ENCODE results near the gene DNM1L. TPM values are rescaled to one million over a fixed set of nuclear protein-coding genes. Genes with fewer than 3 reads are reported as not detected.

The DNM1L gene
- total RNA-seq, 2 experiments from 2014 or later: 67.1 to 68.5 TPM

- CTCF ChIA-PET: interaction anchor here (0.9 to 3.9 kb wide), 16 partner anchors 10 to 1265 kb away, joined by 3 to 56 read pairs (median 4); partner anchors contain the start of gene ALG10
- Mint-ChIP-seq H3K36me3 (ENCODE audit: low read depth) (peaks cover 12% of the 10 kb centered on the region), H3K9me3 (ENCODE audit: low read depth) (no peaks in the 10 kb centered on the region), H3K4me1 (peaks cover 20% of the 10 kb centered on the region), H3K27me3 (no peaks in the 10 kb centered on the region), H3K4me3 (peak overlapping the region; percentile 88), H3K27ac (peak overlapping the region; percentile 95)
- no peak for ATAC-seq
- intact Hi-C loops (cut with DNase I, micrococcal nuclease): loop anchor here (1.0 to 10.0 kb wide), 6 partner anchors 163 to 1462 kb away; no protein-coding TSS in a partner anchor
- POLR2A ChIA-PET: interaction anchor here (0.6 kb wide), 1 partner anchor 16 kb away, joined by 3 read pairs; no protein-coding TSS in a partner anchor
- DNase-seq: no peak
These were observed 77.5 kb downstream of the DNM1L start for GRCh38 chr12:32756476-32757066.

GRCh38 chr12:32757157-32757556 is 78.1 kb downstream of the DNM1L start:
- ChIA-PET CTCF (interaction anchor here (1.0 to 3.9 kb wide), 3 partner anchors 10 to 1264 kb away, joined by 3 to 56 read pairs (median 20); partner anchors contain the start of gene ALG10), POLR2A (no interaction called here)
- Mint-ChIP-seq H3K36me3 (ENCODE audit: low read depth) (peaks cover 12% of the 10 kb centered on the region), H3K27ac (no peak overlapping the region), H3K9me3 (ENCODE audit: low read depth) (no peaks in the 10 kb centered on the region), H3K4me1 (peaks cover 20% of the 10 kb centered on the region), H3K4me3 (no peak overlapping the region), H3K27me3 (no peaks in the 10 kb centered on the region)
- intact Hi-C loops (cut with DNase I, micrococcal nuclease): loop anchor here (5.0 to 10.0 kb wide), 3 partner anchors 1012 to 1460 kb away; no protein-coding TSS in a partner anchor
- DNase-seq: no peak
- ATAC-seq: no peak

GRCh38 chr12:32761716-32762115 is 82.6 kb downstream of the DNM1L start:
- ChIA-PET CTCF (interaction anchor here (1.1 to 1.3 kb wide), 2 partner anchors 31 to 363 kb away, joined by 4 to 5 read pairs; partner anchors contain the start of gene FGD4), POLR2A (no interaction called here)

GRCh38 chr12:32765906-32766305 is 86.8 kb downstream of the DNM1L start:
- ChIA-PET CTCF (no interaction called here), POLR2A (no interaction called here)
- H3K27ac Mint-ChIP-seq: no peak overlapping the region
- no peak overlapping the region for H3K4me3 Mint-ChIP-seq
- DNase-seq (no peak), ATAC-seq (no peak)
- H3K9me3 Mint-ChIP-seq (ENCODE audit: low read depth): no peaks in the 10 kb centered on the region
- H3K36me3 Mint-ChIP-seq (ENCODE audit: low read depth): no peaks in the 10 kb centered on the region
- no peaks in the 10 kb centered on the region for H3K4me1 Mint-ChIP-seq
- H3K27me3 Mint-ChIP-seq: peaks cover 14% of the 10 kb centered on the region
- intact Hi-C loops (cut with DNase I, micrococcal nuclease): no loop called here

More at GRCh38 chr12:32761716-32762115, 82.6 kb downstream of the DNM1L start:
- no peaks in the 10 kb centered on the region for H3K4me1 Mint-ChIP-seq
- no peak overlapping the region for H3K4me3 Mint-ChIP-seq
- ATAC-seq: no peak
- DNase-seq: no peak
- H3K36me3 Mint-ChIP-seq (ENCODE audit: low read depth): no peaks in the 10 kb centered on the region
- H3K9me3 Mint-ChIP-seq (ENCODE audit: low read depth): no peaks in the 10 kb centered on the region
- peaks cover 4% of the 10 kb centered on the region for H3K27me3 Mint-ChIP-seq
- intact Hi-C loops (cut with DNase I, micrococcal nuclease): no loop called here
- no peak overlapping the region for H3K27ac Mint-ChIP-seq

- no peaks in the 10 kb centered on the region for H3K4me1 Mint-ChIP-seq
- intact Hi-C loops (cut with DNase I, micrococcal nuclease): no loop called here
- no peak overlapping the region for H3K4me3 Mint-ChIP-seq
- ChIA-PET POLR2A (no interaction called here), CTCF (interaction anchor here (2.2 kb wide), 1 partner anchor 12 kb away, joined by 8 read pairs; the partner anchor contains the start of gene YARS2)
- no peak for ATAC-seq
- no peak overlapping the region for H3K27ac Mint-ChIP-seq
- no peaks in the 10 kb centered on the region for H3K36me3 Mint-ChIP-seq (ENCODE audit: low read depth)
- no peak for DNase-seq
- H3K9me3 Mint-ChIP-seq (ENCODE audit: low read depth): no peaks in the 10 kb centered on the region
- peaks cover 16% of the 10 kb centered on the region for H3K27me3 Mint-ChIP-seq
These were observed 89.4 kb downstream of the DNM1L start for GRCh38 chr12:32768518-32768917.

- ChIA-PET POLR2A (no interaction called here), CTCF (interaction anchor here (2.2 kb wide), 1 partner anchor 14 kb away, joined by 8 read pairs; the partner anchor contains the start of gene YARS2)
These were observed 91.0 kb downstream of the DNM1L start for GRCh38 chr12:32770141-32770540.

GRCh38 chr12:32773691-32774090 is 94.6 kb downstream of the DNM1L start:
- peaks cover 10% of the 10 kb centered on the region for H3K27me3 Mint-ChIP-seq
- intact Hi-C loops (cut with DNase I, micrococcal nuclease): no loop called here
- H3K27ac Mint-ChIP-seq: no peak overlapping the region
- H3K4me1 Mint-ChIP-seq: no peaks in the 10 kb centered on the region
- no peak overlapping the region for H3K4me3 Mint-ChIP-seq
- DNase-seq (no peak), ATAC-seq (no peak)
- ChIA-PET CTCF (interaction anchor here (2.6 kb wide), 1 partner anchor 18 kb away, joined by 10 read pairs; the partner anchor contains the start of gene YARS2), POLR2A (no interaction called here)
- no peaks in the 10 kb centered on the region for H3K36me3 Mint-ChIP-seq (ENCODE audit: low read depth)
- H3K9me3 Mint-ChIP-seq (ENCODE audit: low read depth): no peaks in the 10 kb centered on the region

More at GRCh38 chr12:32770141-32770540, 91.0 kb downstream of the DNM1L start:
- H3K27ac Mint-ChIP-seq: no peak overlapping the region
- H3K27me3 Mint-ChIP-seq: peaks cover 18% of the 10 kb centered on the region
- no peaks in the 10 kb centered on the region for H3K36me3 Mint-ChIP-seq (ENCODE audit: low read depth)
- H3K4me1 Mint-ChIP-seq: no peaks in the 10 kb centered on the region
- no peaks in the 10 kb centered on the region for H3K9me3 Mint-ChIP-seq (ENCODE audit: low read depth)
- intact Hi-C loops (cut with DNase I, micrococcal nuclease): no loop called here
- DNase-seq (no peak), ATAC-seq (no peak)
- H3K4me3 Mint-ChIP-seq: no peak overlapping the region

- Mint-ChIP-seq H3K9me3 (ENCODE audit: low read depth) (no peaks in the 10 kb centered on the region), H3K27me3 (peaks cover 8% of the 10 kb centered on the region), H3K4me1 (no peaks in the 10 kb centered on the region), H3K4me3 (no peak overlapping the region), H3K27ac (no peak overlapping the region), H3K36me3 (ENCODE audit: low read depth) (no peaks in the 10 kb centered on the region)
- ChIA-PET CTCF (no interaction called here), POLR2A (no interaction called here)
- no peak for DNase-seq
- ATAC-seq: no peak
- intact Hi-C loops (cut with DNase I, micrococcal nuclease): no loop called here
These were observed 97.2 kb downstream of the DNM1L start for GRCh38 chr12:32776258-32776657.

GRCh38 chr12:32777159-32777558 is 98.1 kb downstream of the DNM1L start:
- ChIA-PET POLR2A (no interaction called here), CTCF (no interaction called here)
- intact Hi-C loops (cut with DNase I, micrococcal nuclease): no loop called here
- Mint-ChIP-seq H3K4me3 (no peak overlapping the region), H3K36me3 (ENCODE audit: low read depth) (no peaks in the 10 kb centered on the region), H3K4me1 (no peaks in the 10 kb centered on the region), H3K27ac (no peak overlapping the region), H3K27me3 (peaks cover 6% of the 10 kb centered on the region), H3K9me3 (ENCODE audit: low read depth) (no peaks in the 10 kb centered on the region)
- no peak for ATAC-seq
- DNase-seq: no peak

GRCh38 chr12:32777691-32778175 is 98.6 kb downstream of the DNM1L start:
- ATAC-seq: no peak
- Mint-ChIP-seq H3K4me1 (no peaks in the 10 kb centered on the region), H3K36me3 (ENCODE audit: low read depth) (no peaks in the 10 kb centered on the region), H3K9me3 (ENCODE audit: low read depth) (no peaks in the 10 kb centered on the region), H3K4me3 (no peak overlapping the region), H3K27me3 (peaks cover 6% of the 10 kb centered on the region), H3K27ac (no peak overlapping the region)
- no peak for DNase-seq
- CTCF ChIA-PET: no interaction called here
- intact Hi-C loops (cut with DNase I, micrococcal nuclease): no loop called here
- POLR2A ChIA-PET: no interaction called here

GRCh38 chr12:32780071-32780470 is 101.0 kb downstream of the DNM1L start:
- POLR2A ChIA-PET: no interaction called here
- no peaks in the 10 kb centered on the region for H3K9me3 Mint-ChIP-seq (ENCODE audit: low read depth)
- no peak for ATAC-seq

GRCh38 chr12:32783029-32783428 is 103.9 kb downstream of the DNM1L start:
- Mint-ChIP-seq H3K27ac (no peak overlapping the region), H3K4me1 (no peaks in the 10 kb centered on the region), H3K36me3 (ENCODE audit: low read depth) (no peaks in the 10 kb centered on the region), H3K9me3 (ENCODE audit: low read depth) (no peaks in the 10 kb centered on the region), H3K4me3 (no peak overlapping the region), H3K27me3 (peaks cover 2% of the 10 kb centered on the region)
- POLR2A ChIA-PET: interaction anchor here (0.7 kb wide), 1 partner anchor 928 kb away, joined by 3 read pairs; no protein-coding TSS in a partner anchor
- intact Hi-C loops (cut with DNase I, micrococcal nuclease): no loop called here
- ATAC-seq (no peak), DNase-seq (no peak)
- CTCF ChIA-PET: no interaction called here

More at GRCh38 chr12:32780071-32780470, 101.0 kb downstream of the DNM1L start:
- peaks cover 2% of the 10 kb centered on the region for H3K27me3 Mint-ChIP-seq
- H3K36me3 Mint-ChIP-seq (ENCODE audit: low read depth): no peaks in the 10 kb centered on the region
- CTCF ChIA-PET: no interaction called here
- H3K4me3 Mint-ChIP-seq: no peak overlapping the region
- no peak overlapping the region for H3K27ac Mint-ChIP-seq
- H3K4me1 Mint-ChIP-seq: no peaks in the 10 kb centered on the region
- intact Hi-C loops (cut with DNase I, micrococcal nuclease): no loop called here
- DNase-seq: no peak
